A549 (cell line): Measurements from ENCODE around the gene ZNF335.

Experiments used
- BHLHE40 ChIP-seq: IDR thresholded peaks from 2 replicates; pipeline ENCODE4 v1.6.1; 2012; ENCODE audit warnings: low read depth, low read length, inconsistent platforms
- CEBPB ChIP-seq, 2 experiments: fragments of >200 bp in 1 of 2; sonication (Bioruptor Twin) in 1 of 2; formaldehyde crosslinking in 1 of 2; IDR thresholded peaks; 2 replicates each; pipeline ENCODE4 v1.6.1; 2012 to 2016
- CHD2 ChIP-seq: fragments of 150-350 bp; IDR thresholded peaks from 2 replicates; pipeline ENCODE4 v1.6.1; 2014; ENCODE audit warnings: low read length; ENCODE audit not compliant: partially characterized antibody
- CHD4 ChIP-seq: fragments of 200-600 bp; sonication (generic); IDR thresholded peaks from 2 replicates; pipeline ENCODE4 v1.6.1; 2016; ENCODE audit warnings: antibody characterized with exemption, mild to moderate bottlenecking, borderline replicate concordance
- ELK1 ChIP-seq: fragments of 150-350 bp; IDR thresholded peaks from 2 replicates; pipeline ENCODE4 v1.6.1; 2014; ENCODE audit warnings: low read depth, mild to moderate bottlenecking, low read length
- EP300 ChIP-seq, 2 experiments: fragments of >200 bp; sonication (Bioruptor Twin); formaldehyde crosslinking; IDR thresholded peaks; 2 replicates in 1 of 2; 3 replicates in 1 of 2; pipeline ENCODE4 v1.6.1; 2016 to 2017
- HOXB5 ChIP-seq: fragments of 250-450 bp; sonication (Bioruptor Pico); IDR thresholded peaks from 2 replicates; pipeline ENCODE4 v1.5.0; 2020; ENCODE audit warnings: mild to moderate bottlenecking, moderate library complexity
- KDM1A ChIP-seq: fragments of 200-600 bp; sonication (generic); IDR thresholded peaks from 2 replicates; pipeline ENCODE4 v1.6.1; 2016; ENCODE audit warnings: low read depth, mild to moderate bottlenecking
- POLR2A ChIP-seq: IDR thresholded peaks from 2 replicates; pipeline ENCODE4 v1.6.1; 2012; ENCODE audit warnings: mild to moderate bottlenecking, low read length
- RAD21 ChIP-seq, 2 experiments: fragments of >200 bp in 1 of 2; sonication (Bioruptor Twin) in 1 of 2; formaldehyde crosslinking in 1 of 2; IDR thresholded peaks in 1 of 2; conservative IDR thresholded peaks in 1 of 2; 2 replicates in 1 of 2; 3 replicates in 1 of 2; pipeline ENCODE4 v1.6.1; 2012 to 2018; ENCODE audit warnings: inconsistent platforms in 1 of 2
- SREBF2 ChIP-seq: fragments of 450-650 bp; IDR thresholded peaks from 2 replicates; pipeline ENCODE4 v1.6.1; 2014; ENCODE audit warnings: mild to moderate bottlenecking, moderate library complexity
- USF2 ChIP-seq: fragments of 450-650 bp; IDR thresholded peaks from 2 replicates; pipeline ENCODE4 v1.6.1; 2014; ENCODE audit warnings: antibody characterized with exemption
- ZFP36 ChIP-seq: fragments of 450-650 bp; IDR thresholded peaks from 2 replicates; pipeline ENCODE4 v1.6.1; 2014; ENCODE audit warnings: borderline replicate concordance; ENCODE audit not compliant: partially characterized antibody
- TF ChIP-seq, protein P1 (sequence below): fragments of >200 bp; sonication (Bioruptor Twin); formaldehyde crosslinking; IDR thresholded peaks from 3 replicates; pipeline ENCODE4 v1.5.1; 2016

DNA sequence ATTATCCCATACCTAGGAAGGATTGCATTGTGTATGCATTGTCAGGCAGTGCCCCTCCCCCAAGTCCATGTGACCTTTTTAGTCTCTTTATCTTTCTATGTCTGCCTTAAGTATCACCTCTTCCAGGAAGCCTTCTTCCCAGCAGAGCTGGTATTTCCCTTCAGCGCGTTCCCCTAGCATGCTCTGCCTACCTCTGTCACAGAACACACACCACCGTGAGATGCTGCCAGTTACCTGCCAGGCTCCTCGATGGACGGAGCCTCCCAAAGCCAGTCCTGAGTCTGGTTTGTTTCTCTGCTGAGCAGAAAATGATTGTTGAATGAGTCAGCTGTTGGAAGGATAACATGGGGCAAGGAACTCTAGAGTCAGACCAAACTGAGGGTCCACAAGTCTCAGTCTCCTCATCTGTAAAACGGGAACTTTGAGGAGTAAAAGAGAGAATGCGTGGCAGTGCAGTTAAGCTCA, 11.3 kb upstream of the ZNF335 start:
- TF ChIP-seq, protein P1, sequence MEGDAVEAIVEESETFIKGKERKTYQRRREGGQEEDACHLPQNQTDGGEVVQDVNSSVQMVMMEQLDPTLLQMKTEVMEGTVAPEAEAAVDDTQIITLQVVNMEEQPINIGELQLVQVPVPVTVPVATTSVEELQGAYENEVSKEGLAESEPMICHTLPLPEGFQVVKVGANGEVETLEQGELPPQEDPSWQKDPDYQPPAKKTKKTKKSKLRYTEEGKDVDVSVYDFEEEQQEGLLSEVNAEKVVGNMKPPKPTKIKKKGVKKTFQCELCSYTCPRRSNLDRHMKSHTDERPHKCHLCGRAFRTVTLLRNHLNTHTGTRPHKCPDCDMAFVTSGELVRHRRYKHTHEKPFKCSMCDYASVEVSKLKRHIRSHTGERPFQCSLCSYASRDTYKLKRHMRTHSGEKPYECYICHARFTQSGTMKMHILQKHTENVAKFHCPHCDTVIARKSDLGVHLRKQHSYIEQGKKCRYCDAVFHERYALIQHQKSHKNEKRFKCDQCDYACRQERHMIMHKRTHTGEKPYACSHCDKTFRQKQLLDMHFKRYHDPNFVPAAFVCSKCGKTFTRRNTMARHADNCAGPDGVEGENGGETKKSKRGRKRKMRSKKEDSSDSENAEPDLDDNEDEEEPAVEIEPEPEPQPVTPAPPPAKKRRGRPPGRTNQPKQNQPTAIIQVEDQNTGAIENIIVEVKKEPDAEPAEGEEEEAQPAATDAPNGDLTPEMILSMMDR = no peak
- TF ChIP-seq HOXB5 (CRISPR knock-in tag) = no peak
- TF ChIP-seq CHD4 = no peak
- no peak for TF ChIP-seq POLR2A
- TF ChIP-seq BHLHE40 = no peak
- TF ChIP-seq CHD2 = no peak
- TF ChIP-seq RAD21 (conservative IDR thresholded peaks at IDR 0.05 in 1 of 2, IDR thresholded peaks at IDR 0.05 in 1 of 2) = no peak
- no peak for TF ChIP-seq KDM1A
- TF ChIP-seq ZFP36 = no peak
- no peak for TF ChIP-seq ELK1
- no peak for TF ChIP-seq SREBF2
- no peak for TF ChIP-seq USF2
- no peak for TF ChIP-seq EP300 (IDR thresholded peaks at IDR 0.05)
- TF ChIP-seq CEBPB (IDR thresholded peaks at IDR 0.05) = no peak
